GM18517 (cell line): ENCODE results near the gene CDH19.

Experiments
- ATAC-seq: cut with Tn5 transposase; IDR thresholded peaks from one replicate; pipeline ENCODE4 v1.9.1; 2021; ENCODE audit warnings: mild to moderate bottlenecking, moderate library complexity; ENCODE audit not compliant: unreplicated experiment

The CDH19 gene

GRCh38 chr18:66571845-66572244 is 32.0 kb downstream of the CDH19 start:
- no peak for ATAC-seq

GRCh38 chr18:66566616-66567015 is 37.3 kb downstream of the CDH19 start:
- ATAC-seq, result no peak

DNA sequence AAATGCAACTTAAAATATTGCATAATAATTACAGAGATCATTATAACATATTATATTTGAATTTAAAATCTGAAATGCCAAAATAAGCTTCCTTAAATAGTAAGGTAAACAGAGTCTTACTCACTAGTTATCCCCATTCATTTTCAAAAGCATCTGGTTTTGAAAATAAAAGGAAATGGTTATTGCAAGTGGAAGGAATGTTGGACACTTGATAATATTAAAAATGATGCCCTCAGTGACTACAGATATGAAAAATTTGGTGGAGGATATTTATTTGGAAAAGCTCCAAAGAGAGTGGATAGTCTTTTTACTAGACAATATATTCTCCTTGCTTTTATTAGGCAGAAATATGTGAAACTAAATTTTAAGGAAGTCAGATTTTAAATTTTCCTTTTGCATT is 39.7 kb downstream of the CDH19 start:
- ATAC-seq, result no peak

DNA sequence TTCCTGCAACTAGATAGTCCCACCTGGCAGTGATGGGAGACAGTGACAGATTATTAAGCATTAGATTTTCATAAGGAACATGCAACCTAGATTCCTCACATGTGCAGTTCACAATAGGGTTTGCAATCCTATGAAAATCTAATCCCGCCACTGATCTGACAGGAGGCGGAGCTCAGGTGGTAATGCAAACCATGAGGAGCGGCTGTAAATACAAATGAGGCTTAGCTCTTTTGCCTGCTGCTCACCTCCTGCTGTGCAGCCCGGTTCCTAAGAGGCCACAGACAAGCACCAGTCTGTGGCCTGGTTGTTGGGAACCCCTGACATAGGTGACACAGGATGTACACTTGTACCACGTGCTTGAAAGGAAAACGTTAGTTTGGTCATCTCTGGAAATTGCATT is 41.6 kb downstream of the CDH19 start:
- ATAC-seq, result no peak

GRCh38 chr18:66560094-66560493 is 43.8 kb downstream of the CDH19 start:
- ATAC-seq, result no peak

DNA sequence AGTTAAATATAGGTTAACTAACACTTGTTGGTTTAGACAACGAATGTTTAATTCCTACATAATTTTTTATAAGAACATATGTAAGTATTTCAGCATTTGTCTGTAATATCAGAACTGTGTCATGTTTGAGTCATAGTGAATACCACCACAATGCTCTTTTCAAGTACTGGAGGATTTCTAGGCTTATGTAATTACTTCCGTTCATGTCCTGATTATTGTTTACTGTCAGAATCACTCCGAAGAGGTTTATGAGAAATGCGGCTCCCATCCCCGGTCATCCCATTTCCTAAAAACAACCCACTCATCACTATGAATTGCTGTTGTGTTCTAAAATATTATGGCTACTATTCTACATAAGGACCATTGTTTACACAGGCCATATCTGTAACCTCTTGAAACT is 45.1 kb downstream of the CDH19 start:
- no peak for ATAC-seq

- no peak for ATAC-seq
Measured at GRCh38 chr18:66557091-66557490, 46.8 kb downstream of the CDH19 start.

DNA sequence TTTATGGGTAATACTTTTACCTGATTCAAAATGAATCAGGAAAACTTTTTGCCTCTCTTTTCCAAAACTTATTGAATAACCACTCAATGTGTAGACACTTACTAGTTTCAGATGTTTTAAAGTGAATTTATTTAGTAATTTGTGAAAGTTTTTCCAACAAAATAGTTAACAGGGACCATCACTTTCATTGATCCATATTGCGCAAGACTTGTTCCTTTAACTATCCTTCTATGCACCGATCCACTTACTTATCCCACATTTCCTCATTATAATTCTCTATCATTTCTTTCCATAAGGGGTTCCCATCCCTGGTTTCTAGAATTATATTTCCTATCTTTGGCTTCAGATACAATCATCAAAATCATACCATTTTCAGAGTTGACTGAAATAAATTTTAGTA is 48.3 kb downstream of the CDH19 start:
- no peak for ATAC-seq

DNA sequence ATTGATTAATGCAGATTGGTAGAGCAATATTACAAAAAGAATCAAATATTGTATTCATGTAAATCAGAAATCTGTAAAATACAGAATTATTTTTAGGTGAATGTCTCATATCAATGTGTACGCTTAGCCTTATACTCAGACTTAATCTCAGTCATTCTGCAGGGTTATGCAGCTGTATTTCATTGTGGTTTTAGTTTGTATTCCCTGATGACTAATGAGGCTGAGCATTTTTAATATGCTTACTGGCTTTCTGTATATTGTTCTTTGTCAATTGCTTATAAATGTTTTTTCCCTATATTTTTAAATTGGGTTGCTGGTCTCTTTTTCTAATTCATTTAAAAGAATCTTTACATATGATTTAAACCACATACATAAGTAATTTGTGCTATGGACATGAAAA is 50.1 kb downstream of the CDH19 start:
- ATAC-seq, result no peak

GRCh38 chr18:66550366-66550765 is 53.5 kb downstream of the CDH19 start:
- no peak for ATAC-seq

DNA sequence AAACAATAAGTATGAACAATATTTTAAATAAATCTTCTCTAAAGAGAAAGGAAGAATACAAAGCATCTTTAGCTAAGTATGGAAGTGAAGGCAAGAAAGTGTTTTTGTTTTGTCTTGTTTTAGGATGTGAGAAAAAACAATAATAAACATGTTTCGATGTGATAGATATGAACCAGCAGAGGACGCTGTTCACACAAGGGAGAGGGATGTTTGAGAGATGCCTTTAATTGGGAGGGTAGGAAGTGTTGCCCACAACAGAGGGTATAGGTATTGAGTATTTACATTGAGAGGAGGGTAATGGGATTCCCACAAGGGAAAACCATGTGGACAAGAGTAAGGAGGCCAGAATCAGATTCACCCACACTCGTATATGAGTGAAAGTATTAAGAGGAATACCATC is 55.1 kb downstream of the CDH19 start:
- no peak for ATAC-seq

DNA sequence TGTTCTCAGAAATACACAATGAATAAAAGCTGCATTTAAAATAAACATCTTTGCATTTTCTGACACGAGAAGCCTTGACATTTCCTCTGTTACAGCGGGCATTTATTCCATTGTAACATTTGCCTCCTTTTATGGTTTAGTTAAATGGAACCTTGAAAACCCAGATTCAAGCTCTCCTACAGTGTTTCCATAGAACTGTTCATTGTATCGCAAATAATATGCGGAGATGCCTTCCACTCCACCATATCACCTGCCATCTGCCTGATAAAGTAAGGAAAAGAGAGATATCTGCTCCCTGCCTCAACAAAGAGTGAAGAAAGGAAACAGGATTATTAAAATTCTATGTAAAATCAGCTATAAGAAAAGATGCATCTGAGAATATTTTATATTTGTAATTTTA is 69.8 kb downstream of the CDH19 start:
- no peak for ATAC-seq

- no peak for ATAC-seq
Measured at GRCh38 chr18:66533693-66534092, 70.2 kb downstream of the CDH19 start.

GRCh38 chr18:66523219-66523991 is 80.5 kb downstream of the CDH19 start:
- ATAC-seq, result no peak

GRCh38 chr18:66513996-66514395 is 89.9 kb downstream of the CDH19 start:
- ATAC-seq, result no peak

GRCh38 chr18:66511792-66512191 is 92.1 kb downstream of the CDH19 start:
- ATAC-seq, result no peak

GRCh38 chr18:66511289-66511688 is 92.6 kb downstream of the CDH19 start:
- no peak for ATAC-seq

DNA sequence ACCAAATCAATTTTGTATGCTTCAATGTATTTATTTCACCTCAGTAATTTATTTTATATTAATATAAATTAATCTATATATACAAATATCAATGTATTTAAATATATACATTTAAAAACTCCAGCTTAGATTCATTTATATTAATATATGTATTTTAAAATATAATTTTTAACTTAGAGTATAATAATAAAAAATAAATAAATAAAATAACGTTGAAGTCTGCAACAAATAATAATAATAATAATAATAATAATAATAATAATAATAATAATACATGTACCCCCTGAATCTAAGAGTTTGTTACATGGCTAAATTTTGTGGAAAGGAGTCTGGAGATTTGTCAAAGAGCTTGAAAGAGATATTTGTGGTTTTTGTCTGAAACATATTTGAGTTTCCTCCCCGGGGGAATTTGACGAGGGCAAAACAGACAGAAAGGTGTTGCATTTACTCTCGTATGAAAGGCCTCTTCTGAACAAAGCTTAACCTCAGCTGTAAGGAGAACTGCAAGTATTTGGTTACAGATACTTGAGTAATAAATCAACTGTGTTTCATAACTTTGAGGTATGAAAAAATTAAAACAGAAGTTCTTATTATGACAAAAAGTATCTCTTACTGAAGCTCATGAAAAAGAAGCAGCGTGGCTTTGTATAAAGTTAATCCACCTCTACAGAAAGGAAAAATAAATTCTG is 93.4 kb downstream of the CDH19 start:
- ATAC-seq, result no peak

DNA sequence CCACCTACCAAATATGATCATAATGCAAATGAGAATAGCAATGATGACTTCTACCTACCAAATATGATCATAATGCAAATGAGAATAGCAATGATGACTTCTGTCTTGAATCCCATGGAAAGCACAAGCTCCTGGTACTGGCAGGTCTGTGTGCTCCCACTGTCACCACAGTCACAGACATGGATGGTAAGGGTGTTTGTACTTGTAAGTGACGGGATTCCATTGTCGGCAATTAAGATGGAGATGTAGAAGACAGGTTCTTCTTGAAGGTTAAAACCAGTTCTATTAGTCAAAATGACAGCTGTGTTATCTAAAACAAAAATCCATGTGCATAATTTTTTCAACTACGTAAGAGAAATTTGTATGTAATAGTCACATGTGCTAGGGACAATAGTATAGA is 95.0 kb downstream of the CDH19 start:
- no peak for ATAC-seq

DNA sequence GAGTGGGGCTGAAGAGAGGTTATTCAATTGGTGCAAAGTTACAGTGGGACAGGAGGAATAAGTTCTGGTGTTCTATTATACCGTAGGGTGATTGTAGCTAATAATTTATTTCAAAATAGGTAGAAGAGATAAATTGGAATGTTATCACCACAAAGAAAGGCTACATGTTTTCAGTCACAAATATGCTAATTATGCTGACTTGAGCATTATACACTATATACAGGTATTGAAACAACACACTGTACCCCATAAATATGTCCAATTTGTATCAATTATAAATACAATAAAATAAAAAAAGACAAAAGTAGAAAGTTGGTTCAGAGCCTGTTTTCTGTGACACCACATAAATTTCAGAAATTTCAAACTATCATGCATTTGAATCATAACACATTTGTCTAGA is 97.7 kb downstream of the CDH19 start:
- no peak for ATAC-seq

GRCh38 chr18:66497351-66497750 is 106.5 kb downstream of the CDH19 start:
- no peak for ATAC-seq

- no peak for ATAC-seq
Measured at GRCh38 chr18:66495844-66496243, 108.0 kb downstream of the CDH19 start.

DNA sequence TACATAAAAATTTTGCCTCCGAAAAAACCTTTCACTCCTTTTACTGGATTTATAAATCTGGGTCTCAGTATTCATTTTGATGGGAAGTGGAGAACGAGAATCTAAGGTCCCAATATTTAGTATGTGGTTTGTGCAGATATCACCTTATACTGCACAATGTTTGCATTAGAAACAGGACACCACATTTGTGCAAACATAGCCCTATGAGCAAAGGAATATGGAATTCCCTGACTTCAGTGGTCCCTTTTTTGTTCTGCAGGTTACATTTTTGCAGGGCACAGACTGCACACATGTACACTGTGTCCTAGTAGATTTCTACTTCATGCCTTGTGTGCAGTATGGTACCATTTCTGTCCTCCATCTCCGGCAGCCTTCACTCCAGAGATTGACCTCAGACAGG is 130.0 kb downstream of the CDH19 start:
- ATAC-seq, result no peak
